GM21737 (cell line): ENCODE measurements around the gene CBARP.
"Not testable (repeated sequence)": the region's sequence is repeated elsewhere in the genome, so short reads cannot be mapped to it uniquely, and the experiment has no call there.

Source experiments
- ATAC-seq: cut with Tn5 transposase; IDR thresholded peaks from one replicate; pipeline ENCODE4 v1.9.1; 2021; ENCODE audit warnings: mild to moderate bottlenecking, moderate library complexity; ENCODE audit not compliant: unreplicated experiment

The CBARP gene

DNA sequence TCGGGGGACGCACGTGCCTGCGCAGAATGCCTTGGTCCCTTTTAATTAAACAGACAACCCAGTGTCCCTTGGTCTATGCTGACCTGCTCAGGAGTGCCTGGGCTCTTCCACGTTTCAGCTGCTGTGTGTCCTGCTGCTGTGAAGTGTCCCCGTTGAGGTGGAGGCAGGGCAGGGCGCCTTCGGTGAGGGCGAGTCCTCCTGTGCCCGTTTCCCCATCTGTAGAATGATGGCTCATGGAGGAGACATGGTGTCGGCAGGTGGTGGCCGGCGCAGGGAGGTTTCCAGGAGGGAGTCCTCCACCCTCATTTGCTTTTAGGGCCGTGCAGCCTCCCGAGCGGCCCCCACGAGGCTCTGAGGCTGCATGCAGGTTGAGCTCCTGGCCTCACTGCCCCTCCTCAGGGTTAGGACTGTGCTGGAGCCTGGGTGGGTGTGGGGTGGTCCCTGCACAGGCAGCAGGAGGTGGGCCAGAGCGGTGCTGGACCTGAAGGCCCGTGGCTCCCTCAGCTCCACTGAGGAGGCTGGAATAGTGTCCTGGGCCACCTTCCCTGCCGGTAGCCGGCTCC is 23.4 kb downstream of the CBARP start:
- ATAC-seq = no peak

DNA sequence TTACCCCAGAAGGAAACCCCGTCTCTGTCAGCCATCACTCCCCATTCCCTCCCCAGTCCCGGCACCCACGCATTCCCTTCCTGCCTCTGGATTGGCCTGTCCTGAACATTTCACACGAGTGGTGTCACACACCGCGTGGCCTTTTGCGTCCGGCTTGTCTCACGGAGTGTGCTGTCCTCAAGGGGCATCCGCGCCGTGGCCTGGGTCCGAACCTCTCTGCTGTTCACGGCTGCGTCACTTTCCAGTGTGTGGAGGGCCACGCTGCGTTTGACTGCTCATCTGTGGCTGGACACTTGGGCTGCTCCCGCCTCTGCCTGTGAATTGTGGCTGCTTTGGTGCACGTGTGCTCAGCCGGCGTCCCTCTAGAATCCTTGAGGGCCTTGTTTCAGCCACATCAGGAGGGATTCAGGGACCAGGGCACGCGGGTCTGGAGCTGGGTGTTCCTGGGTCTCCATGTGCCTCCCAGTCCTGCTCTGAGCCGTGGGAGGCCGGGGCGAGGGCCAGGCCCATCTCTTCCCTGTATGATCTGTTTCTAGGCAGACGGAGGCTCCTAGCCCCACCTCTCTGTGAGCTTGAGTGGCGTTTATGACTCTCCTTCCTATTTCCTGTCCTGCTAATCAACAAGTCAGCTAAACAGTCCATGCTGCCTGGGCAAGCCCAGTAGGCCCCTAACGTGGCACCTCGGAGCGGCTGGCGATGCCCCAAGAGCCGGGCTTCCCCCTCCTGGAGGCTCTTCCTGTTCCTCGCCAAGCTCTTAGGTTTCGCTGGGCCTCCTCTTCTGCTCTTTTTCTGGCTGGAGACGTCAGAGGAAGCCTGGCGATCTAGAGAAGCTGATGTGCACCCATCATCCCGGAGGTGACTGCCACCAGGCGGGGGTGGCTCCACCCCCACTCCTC is 24.2 kb downstream of the CBARP start:
- ATAC-seq = no peak

DNA sequence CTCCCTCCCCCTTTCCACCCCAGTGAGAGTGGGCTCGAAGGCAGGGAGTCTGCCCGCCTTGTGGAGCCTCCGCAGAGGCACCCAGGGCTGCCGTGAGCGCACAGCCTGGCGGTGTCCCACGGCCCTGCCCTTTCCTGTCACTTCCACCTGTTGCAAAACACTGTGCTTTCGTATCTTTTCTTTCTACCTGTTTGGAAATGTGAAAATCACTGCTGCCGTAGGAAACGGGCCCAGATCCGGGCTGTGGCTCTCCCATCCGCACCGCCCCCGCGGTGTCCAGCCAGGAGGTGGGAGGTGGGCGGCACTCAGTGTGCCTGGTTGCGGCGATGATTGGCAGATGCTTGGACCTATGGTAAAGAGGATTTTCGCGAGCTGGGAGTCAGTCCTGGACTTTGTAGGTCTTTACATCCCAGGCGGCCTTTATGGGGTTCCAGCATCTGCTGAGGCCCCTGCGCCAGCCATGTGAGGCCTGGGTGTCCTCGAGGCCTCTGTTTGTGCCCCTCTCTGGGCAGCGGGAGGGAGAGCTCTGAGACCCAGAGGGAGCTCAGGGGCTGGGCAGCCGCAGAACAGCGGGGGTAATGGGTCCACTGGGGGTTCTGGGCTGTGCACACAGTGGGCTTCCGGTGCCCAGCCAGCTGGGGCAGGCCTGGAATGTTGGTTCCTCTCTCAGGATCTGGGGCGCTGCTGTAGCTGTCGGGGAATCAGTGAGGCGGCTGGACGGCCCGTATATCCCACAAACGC is 26.1 kb downstream of the CBARP start:
- no peak for ATAC-seq

DNA sequence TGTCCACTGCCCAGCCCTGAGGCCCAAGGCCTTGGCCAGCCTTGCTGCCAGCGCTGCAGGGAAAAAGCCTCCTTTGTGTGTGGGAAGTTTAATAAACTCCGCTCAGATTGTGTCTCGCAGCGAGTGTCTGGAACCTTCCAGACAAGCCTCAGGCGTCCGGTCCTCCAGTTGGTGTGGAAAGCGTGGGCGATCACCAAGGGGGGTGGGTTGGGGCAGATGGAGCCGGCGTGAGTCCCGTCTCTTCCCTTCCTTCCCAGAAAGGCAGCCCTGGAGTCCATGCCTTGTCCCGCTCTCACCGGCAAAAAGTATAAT is 27.6 kb downstream of the CBARP start:
- ATAC-seq = no peak

DNA sequence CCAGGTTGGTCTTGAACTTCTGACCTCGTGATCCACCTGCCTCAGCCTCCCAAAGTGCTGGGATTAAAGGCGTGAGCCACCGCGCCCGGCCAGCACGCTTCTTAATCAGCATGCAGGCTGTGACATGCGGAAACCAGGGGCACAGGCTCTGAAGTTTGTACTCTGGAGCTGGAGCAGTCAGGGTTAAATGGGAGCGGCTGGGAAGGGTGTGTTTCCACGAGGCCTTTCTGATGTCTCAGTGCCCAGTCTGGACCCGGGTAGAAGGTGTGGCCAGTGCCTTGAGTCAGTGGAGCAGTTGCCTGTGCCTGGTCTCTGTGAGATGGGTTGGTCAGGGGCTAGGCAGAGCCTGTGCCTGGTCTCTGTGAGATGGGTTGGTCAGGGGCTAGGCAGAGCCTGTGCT is 29.0 kb downstream of the CBARP start:
- ATAC-seq = not testable (repeated sequence)

DNA sequence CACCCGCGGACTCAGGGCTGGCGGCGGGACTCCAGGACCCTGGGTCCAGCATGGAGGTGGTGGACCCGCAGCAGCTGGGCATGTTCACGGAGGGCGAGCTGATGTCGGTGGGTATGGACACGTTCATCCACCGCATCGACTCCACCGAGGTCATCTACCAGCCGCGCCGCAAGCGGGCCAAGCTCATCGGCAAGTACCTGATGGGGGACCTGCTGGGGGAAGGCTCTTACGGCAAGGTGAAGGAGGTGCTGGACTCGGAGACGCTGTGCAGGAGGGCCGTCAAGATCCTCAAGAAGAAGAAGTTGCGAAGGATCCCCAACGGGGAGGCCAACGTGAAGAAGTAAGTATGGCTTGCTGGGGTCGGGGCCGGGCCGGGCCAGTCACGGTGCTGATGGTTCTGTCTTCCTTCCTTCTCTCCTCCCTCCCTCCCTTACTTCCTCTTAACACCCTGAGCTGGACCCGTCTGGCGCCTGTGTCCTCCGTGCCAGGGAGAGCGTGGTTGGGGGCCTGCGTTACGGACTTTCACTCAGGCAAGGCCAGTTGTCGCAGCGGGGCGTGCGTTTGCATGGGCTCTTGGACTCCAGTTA is 30.8 kb downstream of the CBARP start:
- ATAC-seq = no peak

DNA sequence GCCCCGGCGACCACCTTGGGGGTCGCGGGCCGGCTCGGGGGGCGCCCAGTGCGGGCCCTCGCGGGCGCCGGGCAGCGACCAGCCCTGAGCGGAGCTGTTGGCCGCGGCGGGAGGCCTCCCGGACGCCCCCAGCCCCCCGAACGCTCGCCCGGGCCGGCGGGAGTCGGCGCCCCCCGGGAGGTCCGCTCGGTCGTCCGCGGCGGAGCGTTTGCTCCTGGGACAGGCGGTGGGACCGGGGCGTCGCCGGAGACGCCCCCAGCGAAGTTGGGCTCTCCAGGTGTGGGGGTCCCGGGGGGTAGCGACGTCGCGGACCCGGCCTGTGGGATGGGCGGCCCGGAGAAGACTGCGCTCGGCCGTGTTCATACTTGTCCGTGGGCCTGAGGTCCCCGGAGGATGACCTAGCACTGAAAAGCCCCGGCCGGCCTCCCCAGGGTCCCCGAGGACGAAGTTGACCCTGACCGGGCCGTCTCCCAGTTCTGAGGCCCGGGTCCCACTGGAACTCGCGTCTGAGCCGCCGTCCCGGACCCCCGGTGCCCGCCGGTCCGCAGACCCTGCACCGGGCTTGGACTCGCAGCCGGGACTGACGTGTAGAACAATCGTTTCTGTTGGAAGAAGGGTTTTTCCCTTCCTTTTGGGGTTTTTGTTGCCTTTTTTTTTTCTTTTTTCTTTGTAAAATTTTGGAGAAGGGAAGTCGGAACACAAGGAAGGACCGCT is 31.5 kb downstream of the CBARP start:
- ATAC-seq = no peak

DNA sequence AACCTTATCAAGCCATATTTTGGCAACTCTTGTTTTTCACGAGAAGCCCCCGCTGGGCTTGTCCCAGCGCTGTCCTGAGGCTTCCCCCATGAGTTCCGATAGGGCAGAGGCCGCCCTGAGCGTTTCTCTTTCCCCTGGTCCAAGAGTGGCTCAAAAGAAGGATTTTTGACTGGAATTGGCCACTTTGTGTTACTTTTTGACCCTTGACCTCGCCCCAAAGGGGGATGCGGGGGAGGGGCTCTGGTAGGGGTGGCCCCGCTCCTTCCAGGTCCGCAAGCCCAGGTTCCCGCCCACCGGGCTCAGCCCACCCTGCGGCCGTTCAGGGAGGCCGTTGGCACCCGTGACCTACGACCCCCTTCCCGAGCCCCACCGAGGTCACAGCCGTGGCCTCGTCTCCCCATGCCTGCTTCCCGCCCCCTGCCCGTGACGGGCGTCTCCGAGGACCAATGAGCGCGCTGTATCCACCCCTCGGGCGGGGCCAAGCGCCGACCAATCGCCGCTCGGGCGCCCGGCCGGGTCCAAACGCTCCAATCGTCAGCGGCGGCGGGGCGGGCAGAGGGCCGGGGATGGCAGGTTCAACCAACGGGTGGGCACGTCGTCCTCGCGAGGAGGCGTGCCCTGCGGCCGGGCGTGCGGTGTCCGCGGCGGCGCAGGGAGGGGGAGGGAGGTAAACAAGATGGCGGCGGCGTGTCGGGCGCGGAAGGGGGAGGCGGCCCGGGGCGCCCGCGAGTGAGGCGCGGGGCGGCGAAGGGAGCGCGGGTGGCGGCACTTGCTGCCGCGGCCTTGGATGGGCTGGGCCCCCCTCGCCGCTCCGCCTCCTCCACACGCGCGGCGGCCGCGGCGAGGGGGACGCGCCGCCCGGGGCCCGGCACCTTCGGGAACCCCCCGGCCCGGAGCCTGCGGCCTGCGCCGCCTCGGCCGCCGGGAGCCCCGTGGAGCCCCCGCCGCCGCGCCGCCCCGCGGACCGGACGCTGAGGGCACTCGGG is 32.4 kb downstream of the CBARP start, which contains the start of gene STK11:
Gene STK11, plus strand, starts transcription at position 665 of the 986 bp plus-strand sequence. CDS start 1,136 bp downstream, outside the sequence.
- peak; percentile 79 for ATAC-seq

DNA sequence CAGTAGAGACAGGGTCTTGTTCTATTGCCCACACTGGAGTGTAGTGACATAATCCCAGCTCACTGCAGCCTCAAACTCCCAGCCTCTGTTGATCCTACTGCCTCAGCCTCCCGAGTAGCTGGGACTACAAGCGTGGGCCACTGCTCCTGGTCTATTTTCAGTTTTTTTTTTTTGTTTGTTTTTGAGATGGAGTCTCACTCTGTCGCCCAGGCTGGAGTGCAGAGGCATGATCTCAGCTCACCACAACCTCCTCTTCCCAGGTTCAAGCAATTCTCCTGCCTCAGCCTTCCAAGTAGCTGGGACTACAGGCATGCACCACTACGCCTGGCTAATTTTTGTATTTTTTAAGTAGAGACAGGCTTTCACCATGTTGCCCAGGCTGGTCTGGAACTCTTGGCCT is 37.2 kb downstream of the CBARP start:
- not testable (repeated sequence) for ATAC-seq

DNA sequence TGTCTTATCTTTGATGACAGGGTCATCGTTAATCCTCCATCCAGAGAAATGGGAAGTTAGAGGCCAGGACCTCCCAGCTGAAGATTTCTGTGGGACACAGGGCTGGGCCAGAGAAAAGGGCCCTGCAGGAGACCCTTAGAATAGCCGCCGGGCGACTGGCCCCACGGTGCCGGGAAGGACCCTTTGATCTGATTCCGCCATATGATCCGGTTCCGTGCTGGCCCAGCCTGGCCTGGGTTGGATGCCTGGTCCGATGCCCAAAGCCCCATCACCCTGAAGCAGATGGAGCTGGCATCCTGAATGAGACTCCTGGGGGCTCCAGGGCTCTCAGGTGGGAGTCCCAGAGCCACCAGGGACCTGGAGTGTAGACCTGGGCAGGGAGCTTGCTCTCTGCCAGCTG is 38.3 kb downstream of the CBARP start:
- ATAC-seq = no peak

DNA sequence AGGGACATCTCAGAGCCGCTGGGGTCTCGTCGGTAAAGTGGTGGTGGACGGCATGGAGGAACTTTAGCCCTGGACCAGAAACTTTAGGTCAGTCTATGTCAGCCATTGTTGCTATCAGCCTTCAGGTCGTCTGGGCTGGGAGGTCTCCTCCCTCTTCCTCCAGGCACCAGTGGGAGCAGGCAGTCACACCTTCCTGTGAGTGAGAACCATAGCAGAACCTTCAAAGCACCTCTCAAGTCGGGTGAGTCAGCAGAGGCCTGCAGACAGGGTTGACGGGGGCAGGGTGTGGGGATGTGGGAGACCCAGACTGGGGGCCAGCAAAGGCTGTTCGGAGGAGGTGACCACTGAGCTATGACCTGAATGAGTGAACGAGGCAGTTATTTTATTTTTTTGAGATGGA is 48.4 kb downstream of the CBARP start:
- ATAC-seq = no peak

DNA sequence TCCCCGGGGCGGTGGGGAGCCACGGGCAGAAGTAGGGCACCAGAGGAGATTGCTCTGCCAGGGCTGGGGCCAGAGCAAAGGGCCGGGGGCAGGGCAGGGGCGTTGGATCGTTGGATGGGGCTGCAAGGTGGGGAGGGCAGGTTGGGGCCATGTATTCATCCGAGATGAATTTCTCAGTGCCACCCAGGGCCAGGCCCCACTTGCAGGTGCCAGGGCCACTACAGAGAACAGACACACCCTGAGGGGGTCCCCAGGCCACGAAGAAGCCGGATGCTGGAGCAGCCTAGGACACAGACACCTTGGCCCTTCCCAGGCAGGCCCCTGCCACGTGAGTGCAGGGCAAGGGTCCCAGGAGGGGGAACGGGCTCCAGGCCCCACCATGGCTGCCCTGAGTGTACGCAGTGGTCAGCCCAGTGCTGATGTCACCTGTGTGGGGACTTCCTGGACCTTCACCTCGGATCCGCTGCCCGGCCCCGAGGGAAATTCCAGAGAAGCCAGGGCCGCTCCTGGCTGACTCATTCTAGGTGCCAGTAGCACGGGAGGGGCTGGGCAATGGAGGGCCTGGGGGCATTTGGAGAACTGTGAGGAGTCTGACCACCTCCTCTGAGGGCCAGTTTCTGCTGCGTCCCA is 54.1 kb downstream of the CBARP start:
- no peak for ATAC-seq

DNA sequence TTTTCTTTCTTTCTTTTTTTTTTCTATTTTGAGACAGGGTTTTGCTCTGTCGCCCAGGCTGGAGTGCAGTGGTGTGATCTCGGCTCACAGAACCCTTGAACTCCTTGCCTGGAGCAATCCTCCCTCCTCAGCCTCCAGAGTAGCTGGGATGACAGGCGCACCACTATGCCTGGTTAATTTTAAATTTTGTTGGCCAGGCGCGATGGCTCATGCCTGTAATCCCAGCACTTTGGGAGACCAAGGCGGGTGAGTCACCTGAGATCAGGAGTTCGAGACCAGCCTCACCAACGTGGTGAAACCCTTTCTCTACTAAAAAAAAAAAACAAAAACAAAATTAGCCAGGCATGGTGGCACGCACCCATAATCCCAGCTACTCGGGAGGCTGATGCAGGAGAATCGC is 55.1 kb downstream of the CBARP start:
- ATAC-seq = no peak

DNA sequence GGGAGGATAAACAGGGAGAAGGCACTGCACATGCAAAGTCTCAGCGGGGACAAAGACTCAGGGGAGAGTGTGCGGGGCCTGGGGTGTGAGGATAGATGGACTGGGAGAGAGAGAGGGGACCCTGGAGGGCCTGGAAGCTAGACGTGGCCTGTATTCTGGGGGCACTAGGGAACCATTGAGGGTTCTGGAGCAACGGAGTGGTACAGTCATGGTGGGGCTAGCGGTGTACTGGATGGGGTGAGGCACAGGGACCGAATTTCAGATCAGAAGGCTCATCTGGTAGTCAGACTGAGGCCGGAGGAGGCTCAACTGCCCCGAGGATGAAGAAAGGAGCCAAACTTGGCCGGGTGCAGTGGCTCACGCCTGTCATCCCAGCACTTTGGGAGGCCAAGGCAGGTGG is 55.7 kb downstream of the CBARP start:
- ATAC-seq = no peak

DNA sequence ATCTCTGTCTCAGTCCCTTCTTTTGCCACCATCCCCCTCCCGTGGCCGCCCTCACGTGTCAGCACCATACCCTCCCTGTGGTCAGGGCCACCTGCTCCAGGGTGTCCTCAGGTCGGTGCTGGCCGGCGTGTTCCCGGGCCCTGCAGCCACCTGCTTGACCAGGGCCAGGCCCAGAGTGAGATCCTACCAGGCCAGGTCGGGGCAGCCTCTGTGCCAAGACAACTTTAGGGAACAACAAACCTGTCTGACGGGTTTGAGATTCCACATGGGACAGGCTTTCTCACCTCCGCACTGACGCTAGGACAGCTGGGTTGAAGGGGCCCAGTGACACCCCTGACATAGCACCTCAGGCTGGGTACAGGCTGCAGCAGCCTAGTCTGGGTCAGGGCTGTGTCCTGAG is 56.2 kb downstream of the CBARP start:
- no peak for ATAC-seq
